ENCODE data around the gene GPSM3.
"Not testable (repeated sequence)": the region's sequence is repeated elsewhere in the genome, so short reads cannot be mapped to it uniquely, and the experiment has no call there.

Gene GPSM3

DNA sequence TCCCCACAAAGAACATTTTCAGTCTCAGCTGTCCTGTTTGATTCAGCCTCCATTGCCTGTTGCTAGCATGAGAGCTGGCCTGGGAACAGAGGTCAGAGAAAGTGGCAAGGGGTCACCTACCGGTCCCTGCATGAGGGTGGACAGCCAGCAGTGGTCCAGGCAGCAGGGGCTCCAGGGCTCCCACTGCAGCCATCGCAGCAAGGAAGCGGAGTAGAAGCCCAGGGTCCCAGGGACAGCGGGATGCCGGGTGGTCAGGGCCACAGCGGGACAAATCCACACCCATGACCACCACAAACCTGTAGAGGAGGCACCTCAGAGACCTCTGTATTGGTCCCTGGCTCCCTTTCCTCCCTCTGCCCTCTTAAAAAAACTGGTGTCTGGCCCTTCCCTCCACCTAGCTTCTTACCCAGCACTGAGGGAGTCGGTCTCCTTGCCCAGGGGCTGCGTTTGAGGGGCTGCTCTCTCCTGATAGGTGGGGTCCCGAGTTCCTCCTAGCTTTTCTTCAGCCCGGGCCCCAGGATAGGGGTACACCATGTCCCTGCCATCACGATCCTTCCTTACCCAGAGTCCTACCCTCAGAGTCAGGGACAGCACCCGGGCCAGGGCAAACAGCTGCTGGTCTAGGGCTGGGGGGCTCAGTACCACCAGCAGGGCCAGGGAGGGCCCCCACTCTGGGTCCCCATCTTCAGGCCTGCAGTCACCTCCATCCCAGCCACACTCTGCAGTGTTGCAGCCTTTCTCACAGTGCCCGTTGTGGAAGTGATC is 8.4 kb upstream of the GPSM3 start:
- DNase-seq = no peak

DNA sequence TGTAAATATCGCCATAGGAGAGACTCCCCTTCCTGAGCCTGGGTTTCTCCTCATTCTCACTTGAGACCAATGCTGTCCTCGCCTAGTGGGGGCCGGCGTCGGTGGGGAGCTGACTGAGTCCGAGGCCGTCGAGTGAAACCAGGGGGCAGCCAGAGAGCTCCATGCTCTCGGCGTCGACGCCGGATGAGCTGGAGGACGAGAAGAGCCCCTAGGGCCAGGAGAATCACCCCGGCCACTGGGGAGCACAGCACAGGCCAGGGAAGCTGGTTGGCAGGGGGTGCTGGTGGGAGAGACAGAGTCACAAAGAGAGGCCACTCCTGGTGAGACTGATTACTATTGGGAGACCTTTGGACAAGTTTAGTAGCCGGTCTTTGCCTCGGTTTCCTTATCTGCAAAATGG is 6.4 kb upstream of the GPSM3 start:
- DNase-seq = no peak

DNA sequence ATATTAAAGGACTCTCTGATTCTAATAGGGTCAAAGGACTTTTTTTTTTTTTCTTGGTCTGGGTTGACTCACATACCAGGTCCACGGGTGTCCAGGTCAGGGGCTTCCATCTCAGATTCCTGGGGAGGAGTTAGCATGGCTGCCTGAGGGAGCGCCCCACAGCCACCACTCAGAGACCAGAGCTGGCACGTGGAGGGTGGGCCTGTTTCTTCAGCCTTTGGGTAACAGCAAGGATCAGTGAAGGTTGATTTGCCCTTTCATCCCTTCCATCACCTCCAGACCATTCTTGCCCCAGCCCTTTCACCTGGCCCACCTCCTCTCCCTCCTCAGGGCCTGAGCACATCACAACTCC is 5.9 kb upstream of the GPSM3 start:
- no peak for DNase-seq

DNA sequence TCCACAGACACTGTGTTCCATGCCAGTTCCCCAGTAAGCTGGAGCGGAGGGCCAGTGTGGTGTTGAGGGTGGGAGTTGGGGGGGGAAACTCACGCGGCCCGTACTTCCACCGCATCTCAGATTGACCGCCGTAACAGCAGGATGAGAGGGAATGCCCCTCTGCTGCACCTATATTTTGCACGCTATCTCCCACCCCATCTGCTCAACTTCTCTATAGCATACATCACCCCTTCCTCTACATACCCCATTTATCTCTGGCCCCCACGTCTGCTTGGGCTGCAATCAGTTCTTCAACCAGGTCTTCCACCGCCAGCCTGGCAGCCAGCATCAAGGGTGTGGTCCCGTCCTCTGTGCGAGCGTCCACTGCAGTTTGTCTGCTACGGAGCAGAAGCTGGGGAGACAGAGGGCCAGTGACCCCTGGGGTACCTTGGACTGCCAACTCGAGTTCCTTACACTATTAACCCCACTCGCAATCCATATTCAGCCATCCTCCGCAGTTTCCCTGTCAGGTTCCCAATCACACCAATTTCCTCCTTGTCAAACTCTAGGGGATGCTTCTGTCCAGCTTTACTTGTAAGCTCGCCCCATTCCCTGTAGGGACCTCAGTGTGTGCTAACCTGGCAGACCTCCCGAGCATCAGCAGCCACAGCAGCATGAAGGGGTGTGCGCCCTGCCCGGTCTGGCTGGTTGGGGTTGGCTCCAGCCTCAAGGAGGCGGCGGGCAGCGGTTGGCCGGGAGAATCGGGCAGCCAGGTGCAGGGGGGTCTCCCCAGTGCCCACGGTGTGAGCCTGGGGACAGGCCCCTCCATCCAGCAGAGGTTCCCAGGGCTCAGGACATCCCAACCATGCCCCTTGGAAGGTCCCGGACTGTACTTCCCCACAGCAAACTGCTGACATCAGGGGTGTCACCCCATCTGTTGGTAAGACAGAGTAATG is 4.5 kb upstream of the GPSM3 start:
- no peak for DNase-seq

DNA sequence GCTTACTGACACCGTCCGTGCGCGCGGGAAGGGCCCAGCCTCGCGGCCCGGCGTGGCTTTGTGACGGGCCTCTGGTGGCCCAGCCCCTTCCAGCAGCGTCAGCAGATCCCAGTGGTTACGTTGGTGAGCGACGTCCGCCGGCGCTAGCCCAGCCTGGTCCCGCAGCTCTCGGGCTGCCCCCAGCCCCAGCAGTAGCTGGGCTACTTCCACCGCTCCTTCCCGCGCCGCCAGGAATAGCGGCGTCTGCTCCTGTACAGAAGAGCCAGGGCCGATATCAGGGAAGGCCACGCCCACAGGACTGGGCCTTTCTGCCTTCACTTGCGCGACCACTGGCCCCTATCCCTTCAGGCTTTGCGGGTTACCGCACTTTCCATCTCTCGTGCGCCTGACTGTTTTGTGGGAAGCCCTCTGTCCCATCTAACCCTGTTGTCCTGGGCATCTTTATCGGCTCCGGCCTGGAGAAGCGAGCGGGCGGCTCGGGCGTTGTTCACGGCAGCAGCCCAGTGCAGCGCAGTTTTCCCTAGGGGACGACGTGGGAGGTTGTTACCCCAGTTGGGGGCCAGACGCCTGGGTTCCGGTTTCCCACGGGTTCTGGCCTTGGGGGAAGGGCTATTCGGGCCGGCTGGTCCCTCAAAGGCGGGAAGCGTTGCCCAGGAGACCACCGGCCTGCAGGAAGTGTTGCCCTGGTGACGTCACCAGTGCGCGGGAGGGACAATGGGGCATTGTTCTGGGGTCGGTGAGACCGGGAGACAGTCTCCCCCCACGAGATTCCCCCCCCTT is 3.6 kb upstream of the GPSM3 start:
- DNase-seq = peak; percentile 38

DNA sequence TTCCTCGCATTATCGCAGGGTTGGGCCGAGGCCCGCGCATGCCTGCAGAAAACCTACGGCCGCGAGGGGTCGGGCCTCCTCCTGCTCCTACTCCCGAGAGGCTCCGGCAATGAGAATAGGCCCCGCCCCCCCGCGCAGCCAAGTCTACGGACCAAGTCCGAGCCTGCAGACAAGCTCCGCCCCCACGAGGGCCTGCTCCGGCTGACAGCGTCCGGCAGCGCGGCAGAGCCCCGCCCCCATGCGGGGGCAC is 3.1 kb upstream of the GPSM3 start:
- peak; percentile 100 for DNase-seq

DNA sequence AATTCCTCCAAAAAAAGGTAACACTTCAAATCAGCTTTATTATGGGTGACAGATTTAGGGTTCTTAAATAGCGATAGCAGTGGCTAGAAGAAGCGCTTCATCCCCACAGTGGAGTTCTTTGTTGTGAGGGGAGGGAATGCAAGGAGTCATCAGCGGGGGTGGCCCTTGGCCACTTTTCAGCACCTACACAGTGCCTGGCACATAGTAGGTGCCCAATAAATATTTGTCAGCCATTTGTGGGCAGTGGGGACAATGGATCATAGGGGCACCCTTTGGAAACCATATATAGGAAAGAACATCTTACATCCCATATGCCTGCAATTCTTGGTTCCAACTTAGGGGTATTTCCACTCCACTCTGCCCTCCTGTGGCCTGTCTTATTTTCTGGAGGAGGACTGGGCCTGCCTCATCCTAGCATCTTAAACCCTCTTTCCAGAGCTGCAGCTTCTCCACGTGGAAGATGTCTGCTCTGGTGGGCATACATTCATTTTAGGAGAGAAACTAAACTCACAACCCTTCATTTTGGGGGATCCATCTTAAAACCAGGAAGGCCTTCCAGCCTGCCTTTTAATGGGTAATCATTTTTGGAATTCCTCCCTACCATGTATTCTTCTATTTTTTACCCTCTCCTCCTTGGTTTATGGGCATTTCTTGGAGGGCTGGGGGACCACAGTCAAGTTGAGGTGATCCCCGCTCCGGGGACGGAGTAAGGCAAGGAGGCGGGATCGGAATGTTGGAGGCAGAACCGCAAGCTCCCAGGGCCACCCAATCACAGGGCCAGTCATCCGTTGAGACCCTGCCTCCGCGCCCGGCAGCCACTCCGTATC is 2.6 kb upstream of the GPSM3 start:
- DNase-seq = peak; percentile 48

DNA sequence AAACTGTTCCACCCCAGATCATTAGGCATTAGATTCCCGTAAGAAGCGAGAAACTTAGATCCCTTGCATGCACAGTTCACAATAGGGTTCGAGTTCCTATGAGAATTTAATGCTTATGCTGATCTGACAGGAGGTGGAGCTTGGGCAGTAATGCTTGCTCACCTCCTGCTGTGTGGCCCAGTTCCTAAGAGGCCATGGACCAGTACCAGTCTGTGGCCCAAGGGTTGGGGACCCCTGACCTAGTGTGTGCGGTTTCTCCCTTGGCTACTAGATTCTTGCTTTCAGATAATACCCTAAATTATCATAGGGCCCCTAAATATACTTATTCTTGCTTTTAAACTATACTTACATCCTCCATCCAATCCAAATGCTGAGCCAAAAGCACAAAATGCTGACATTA is 1.9 kb upstream of the GPSM3 start:
- DNase-seq = no peak

DNA sequence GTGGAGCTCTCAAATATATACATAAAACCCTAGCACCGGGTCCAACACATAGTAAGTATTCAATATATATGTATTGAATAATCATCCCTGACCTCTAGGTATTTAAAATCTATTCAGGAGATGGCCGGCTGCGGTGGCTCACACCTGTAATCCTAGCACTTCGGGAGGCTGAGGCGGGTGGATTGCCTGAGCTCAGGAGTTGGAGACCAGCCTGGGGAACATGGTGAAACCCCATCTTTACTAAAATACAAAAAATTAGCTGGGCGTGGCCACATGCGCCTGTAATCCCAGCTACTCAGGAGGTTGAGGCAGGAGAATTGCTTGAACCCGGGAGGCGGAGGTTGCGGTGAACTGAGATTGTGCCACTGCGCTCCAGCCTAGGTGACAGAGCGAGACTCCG is 653 bp upstream of the GPSM3 start:
- not testable (repeated sequence) for DNase-seq

DNA sequence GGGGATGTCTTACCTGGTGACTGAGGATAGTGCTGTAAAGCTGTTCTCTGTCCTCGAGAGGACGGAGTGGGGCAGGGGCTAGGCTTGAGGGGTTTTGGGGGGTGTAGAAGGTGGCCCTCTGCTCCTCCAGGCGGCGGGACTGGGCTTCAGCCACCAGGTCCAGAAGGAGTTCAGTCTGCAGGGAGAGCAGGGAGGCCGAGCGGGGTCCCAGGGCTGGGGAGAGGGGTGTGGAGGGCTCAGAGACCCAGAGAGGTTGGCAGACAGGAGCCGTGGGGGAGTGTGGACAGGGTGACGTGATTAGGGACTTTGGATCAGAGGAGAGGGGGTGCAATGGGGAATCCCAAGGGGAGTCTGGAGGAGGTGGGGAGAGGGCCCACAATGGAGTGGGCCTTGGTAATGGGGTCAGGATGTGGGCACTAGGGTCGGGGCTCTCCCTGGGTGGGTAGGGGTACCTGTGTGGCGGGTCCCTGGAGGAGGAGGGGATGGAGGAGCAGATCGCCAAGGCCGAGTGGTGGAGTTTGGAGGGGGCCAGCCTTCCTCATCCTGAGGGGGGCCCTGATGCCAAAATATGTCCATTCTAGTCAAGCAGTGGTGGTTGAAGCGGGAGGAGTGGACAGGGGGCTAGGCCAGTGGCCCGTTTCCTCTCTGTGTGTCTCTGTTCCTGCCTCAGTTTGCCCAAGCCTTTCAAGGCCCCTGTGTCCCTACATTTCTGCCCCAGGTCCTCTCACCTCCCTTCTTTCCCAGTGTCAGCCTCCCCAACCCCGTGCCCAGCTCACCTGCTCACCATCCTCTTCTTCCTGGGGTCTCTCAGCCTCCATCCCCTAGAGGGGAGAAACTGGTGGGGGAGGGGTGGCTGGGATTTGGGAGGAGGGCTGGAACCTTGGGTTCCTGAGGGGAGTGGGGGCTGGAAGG is 491 bp downstream of the GPSM3 start:
- DNase-seq = peak; percentile 24

DNA sequence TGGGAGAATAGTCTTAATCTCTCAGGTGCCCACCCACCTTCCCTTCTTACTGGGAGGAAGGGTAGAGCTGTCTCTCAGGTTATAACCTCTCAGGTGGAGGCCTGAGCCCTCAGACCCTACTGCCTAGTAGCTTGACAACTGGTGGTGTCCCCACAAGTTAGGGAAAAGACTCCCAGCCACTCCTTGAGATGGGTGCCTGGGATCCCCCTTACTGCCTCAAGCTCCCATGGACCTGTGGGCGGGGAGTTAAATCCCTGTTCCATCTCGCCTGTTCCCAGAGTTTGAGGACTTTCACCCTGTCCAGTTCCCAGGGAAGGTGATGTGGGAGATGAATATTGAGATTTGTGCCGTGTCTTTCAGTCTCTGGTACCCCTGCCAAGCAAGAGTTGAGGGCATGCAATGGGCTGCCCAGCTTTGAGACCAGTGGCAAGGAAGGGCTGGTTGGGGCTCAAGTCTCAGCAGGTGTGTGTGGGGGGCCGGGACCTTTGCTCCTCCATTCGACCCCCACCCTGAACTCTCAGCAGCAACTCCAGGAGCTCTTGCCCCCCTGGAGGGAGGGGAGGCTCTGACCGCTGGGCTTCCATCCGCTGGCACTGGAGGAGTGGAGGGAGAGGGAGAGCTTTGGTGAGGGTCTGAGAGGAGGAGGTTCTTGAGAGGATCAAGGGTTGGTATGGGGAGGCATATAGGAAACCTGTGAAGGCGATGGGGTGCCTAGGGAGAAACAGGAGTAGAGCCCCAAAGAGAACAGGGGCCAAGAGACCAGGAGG is 1.3 kb downstream of the GPSM3 start:
- no peak for DNase-seq

DNA sequence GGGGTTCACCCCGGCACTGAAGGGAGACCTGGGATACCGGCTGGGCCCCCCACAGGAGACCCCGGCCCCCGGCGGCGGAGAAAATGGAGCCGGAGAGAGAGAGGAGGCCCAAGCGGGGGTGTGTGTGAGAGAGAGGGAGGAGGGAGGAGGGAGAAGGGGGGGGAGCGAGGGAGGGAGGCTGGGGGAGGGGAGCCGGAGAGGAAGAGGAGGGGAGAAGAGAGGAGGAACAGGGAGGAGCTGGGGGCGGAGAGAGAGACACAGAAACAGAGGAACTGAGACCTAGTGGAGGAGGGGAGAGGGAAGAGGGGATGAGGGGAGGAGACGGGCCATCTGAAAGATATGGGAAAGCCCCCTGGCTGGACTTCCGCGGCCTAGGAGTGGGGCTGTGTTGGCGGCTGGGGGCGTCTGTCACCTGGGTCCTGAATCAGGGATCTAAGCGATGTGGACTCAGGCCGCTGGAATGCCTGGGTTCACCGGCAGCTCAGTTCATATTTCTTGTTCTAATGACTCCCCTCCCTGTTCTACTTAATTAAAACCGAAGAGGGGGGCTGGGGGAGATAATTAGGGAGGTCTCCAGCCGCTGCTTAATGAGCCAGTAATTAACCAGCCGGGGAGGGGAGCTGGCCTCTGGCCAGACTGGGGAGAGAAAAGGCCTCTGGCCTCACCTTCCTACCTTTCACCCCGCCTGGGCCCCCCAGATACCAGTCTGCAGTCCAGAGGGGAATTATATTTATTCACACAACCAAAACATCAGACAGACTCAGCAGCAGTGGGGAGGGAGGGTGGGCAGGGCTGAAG is 2.2 kb downstream of the GPSM3 start, which contains the start of gene PBX2:
TSS of gene PBX2 (minus strand) at position 149 of the 798 bp plus-strand sequence. CDS start 287 bp downstream, outside the sequence.
- DNase-seq = peak; percentile 91

DNA sequence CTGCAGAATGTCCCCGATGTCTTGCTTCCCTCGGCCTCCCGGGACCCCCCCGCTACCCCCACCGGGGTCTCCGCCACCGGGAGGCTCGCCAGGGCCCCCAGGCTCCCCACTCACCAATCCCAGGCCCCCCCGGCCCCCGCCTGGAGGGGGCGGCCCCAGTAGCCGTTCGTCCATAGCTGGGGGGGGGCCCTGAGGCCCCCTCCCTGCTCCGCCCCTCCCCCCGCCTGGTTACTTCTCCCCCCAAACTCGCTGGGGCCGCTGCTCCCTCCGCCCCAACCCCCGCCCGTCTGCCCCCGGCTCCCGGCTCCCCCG is 2.7 kb downstream of the GPSM3 start:
- DNase-seq = no peak

DNA sequence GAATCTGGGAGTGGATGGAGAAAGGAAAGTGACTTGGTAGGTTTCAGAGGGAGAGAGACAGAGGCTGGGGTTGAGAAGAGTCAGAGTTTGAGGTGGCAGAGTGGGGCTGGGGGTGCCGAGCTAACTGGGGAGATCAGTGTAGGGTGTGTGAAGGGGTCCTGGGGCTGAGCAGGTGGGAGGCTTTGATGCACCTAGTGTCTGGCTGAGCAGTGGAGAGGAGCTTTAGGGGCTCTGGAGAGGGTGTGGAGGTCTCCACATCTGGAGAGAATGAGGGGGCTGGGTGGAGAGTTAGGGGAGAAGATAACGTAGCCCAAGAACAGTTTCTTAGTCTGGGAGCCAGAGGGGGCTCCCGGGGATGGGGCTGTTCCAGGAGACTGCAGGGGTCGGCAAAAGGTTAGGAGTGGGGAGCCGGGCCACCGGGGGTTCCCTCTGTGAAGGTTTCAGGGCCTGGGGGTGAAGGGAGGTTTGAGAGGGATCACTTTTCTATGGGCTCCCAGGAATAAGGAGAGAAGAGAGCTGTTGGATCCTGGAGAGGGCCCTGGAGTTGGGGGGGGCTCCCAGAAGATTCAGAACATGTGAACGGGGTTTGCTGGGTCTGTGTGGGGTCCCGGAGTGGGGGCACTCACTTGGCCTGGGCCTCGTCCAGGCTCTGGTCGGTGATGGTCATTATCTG is 3.2 kb downstream of the GPSM3 start:
- no peak for DNase-seq

DNA sequence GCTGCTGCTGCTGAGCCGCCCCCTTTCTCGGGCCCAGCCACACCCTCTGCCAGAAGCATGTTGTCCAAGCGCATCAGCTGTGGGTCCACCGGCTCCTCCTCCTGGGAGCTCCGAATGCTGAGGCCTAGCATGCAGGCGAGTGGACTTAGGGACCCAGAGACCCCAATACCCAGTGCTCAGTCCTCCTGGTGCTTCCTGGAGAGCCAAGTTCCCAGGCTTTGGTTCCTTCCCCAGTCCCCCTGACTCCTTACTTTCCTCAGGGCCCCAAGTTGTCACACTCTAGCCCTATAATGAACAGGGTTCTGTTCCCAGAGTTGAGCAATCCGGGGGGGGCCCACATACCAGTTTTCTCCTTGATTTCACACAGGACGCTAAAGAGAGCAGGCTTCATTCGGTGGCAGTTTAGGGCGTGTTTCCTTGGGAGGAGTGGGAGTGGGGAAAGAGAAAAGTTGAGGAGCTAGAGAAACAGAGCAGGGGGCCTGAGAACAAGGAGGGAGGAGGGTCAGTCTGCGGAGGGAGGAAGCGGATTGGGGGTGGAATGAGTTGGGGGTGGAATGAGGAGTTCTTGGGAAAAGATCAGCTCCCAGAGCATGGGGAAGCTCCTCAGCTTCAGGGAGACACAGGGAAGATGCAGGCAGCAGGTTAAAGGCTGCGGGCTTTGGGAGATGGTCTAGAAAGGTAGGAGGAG is 3.9 kb downstream of the GPSM3 start:
- DNase-seq = no peak

DNA sequence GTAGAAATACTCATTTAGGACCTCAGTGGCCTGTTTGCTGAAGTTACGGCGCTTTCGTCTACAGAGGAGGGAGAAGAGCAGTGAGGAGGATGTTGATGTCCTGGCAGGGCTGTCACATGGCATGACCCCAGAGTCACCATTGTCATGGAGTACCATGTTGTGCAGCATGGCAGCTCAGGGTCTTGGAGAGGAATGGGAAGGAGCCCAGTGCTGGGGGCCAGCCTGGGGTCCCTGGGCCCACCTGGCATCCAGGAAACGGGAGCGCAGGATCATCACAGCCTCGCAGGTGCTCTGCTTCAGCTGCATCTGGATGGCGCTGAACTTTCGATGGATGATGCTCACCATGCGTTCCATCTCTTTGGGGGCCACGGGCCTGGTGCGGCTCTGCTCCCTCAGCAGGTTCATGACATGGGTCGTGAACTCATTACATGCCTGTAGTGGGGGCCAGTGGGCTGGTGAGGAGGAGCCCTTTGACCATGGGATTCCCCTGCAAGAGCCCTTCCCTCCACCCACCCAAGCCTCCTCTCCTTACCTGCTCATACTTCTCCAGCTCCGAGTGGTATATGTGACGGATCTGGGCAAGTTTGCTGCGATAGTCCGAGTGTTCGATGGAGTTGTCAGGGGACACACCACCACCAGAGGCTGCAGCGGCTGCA is 4.6 kb downstream of the GPSM3 start:
- not testable (repeated sequence) for DNase-seq

DNA sequence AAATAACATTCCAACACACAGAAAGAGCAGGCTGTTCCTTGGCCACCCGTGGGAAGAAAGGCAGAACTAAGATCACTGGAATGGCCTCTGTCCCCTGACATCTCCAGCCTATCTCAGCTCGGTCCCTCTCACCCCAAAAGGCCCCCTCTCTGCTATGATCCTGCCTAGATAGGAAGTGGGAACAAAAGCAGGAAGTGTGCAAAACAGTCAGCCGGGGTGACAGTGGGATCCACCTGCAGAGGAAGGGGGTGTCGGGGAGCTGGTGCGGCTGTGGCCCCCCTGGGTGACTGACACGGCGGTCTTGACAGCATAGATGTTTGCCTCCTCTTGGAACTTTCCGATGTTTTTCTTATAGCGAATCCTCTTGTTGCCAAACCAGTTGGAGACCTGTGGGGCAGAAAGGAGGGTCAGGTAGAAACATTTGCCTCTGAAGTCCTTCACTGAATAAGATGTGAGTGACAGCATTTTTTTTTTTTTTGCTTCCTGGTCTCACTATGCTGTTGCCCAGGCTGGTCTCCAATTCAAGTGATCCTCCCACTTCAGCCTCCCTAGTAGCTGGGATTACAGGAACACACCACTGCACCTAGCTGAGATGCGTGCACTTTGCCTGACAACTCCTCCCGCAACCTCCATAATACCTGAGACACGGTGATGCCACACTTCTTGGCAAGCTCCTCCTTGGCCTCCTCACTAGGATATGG is 5.3 kb downstream of the GPSM3 start:
- DNase-seq = no peak
